Astrocyte (in vitro differentiated cells and primary cell): ENCODE measurements around the gene KRTAP21-3.

ENCODE experiments used
- CTCF ChIP-seq: IDR thresholded peaks from 2 replicates; pipeline ENCODE4 v1.5.1; 2011; ENCODE audit warnings: low read depth, mild to moderate bottlenecking, inconsistent platforms, low read length, moderate library complexity; ENCODE audit not compliant: insufficient read depth
- EZH2 ChIP-seq: IDR thresholded peaks from 2 replicates; pipeline ENCODE4 v1.6.1; 2012; ENCODE audit warnings: mild to moderate bottlenecking, low read length, inconsistent platforms; ENCODE audit not compliant: insufficient read depth

GRCh38 chr21:30733026-30733425 is 14.4 kb upstream of the KRTAP21-3 start:
- no peak for TF ChIP-seq CTCF
- no peak for TF ChIP-seq EZH2
